Stomach (tissue), 19 donors: ENCODE data around the gene PPP1CA. TPM values are rescaled to one million over a fixed set of nuclear protein-coding genes. Genes with fewer than 3 reads are reported as not detected.
A peak's percentile ranks its signal among the peaks of the same experiment; 100 is the strongest.

Experiments
- DNase-seq, 2 donors: peaks; one replicate each; pipeline versions ENCODE4 v3.0.0 to v3.0.0-alpha.2; 2013 to 2019
- H3K27ac ChIP-seq, 5 donors: fragments of 200-600 bp in 4 of 5; sonication (generic) in 4 of 5; one replicate each; pipeline ENCODE4 v1.5.1; 2013 to 2019; ENCODE audit warnings: mild to moderate bottlenecking in 1 of 5, moderate library complexity in 1 of 5
- H3K27me3 ChIP-seq, 3 donors: fragments of 200-600 bp; sonication (generic); one replicate each; pipeline ENCODE4 v1.5.1; 2017 to 2019; ENCODE audit warnings: mixed run types in 1 of 3
- H3K36me3 ChIP-seq, 4 donors: fragments of 200-600 bp; sonication (generic); 1 replicate in 3 of 4; 2 replicates in 1 of 4; pipeline ENCODE4 v1.5.1; 2016 to 2019
- H3K4me1 ChIP-seq, 4 donors: fragments of 200-600 bp; sonication (generic); one replicate each; pipeline ENCODE4 v1.5.1; 2016 to 2019
- H3K4me3 ChIP-seq, 4 donors: fragments of 200-600 bp; sonication (generic) in 3 of 4; one replicate each; pipeline ENCODE4 v1.5.1; 2016 to 2019; ENCODE audit warnings: mild to moderate bottlenecking in 1 of 4
- H3K9me3 ChIP-seq, 4 donors: fragments of 200-600 bp; sonication (generic); one replicate each; pipeline ENCODE4 v1.5.1; 2016 to 2019
- CTCF ChIP-seq, 7 experiments: fragments of 450-650 bp in 4 of 7; fragments of 200-600 bp in 3 of 7; sonication (generic) in 3 of 7; IDR thresholded peaks; one replicate each; pipeline ENCODE4 v1.5.1; 2016 to 2019; ENCODE audit warnings: antibody characterized with exemption in 7 of 7, control low read depth in 2 of 7, mild to moderate bottlenecking in 1 of 7
- EP300 ChIP-seq: sonication (generic); formaldehyde crosslinking; IDR thresholded peaks from one replicate; pipeline ENCODE4 v1.6.1; 2017; ENCODE audit warnings: antibody characterized with exemption
- POLR2A ChIP-seq, 4 donors: fragments of 450-650 bp; IDR thresholded peaks; one replicate each; pipeline ENCODE4 v1.6.1; 2016; ENCODE audit warnings: antibody characterized with exemption in 4 of 4, control low read depth in 2 of 4, mild to moderate bottlenecking in 1 of 4, moderate library complexity in 1 of 4
- POLR2AphosphoS5 ChIP-seq, 3 donors: sonication (generic); formaldehyde crosslinking; IDR thresholded peaks; one replicate each; pipeline ENCODE4 v1.6.1; 2016; ENCODE audit warnings: antibody characterized with exemption in 3 of 3
- WGBS, 5 donors: extraction: QIAGEN DNeasy Blood & Tissue Kit in 3 of 5; methylation state at CpG; one replicate each; pipeline versions ENCODE4 v1.1.5 to v1.1.7; 2013 to 2018; 5-methylcytosine and 5-hydroxymethylcytosine counted together
- intact Hi-C: fragments of 100-400 bp; cut with DNase I; formaldehyde crosslinking; loops from one replicate; pipeline ENCODE4 v1.15.1; 2023; ENCODE audit warnings: low total_unique reads
- long read RNA-seq, 10 donors: transcript quantifications; one replicate each; lab custom pipeline, GENCODE V29; 2026
- polyA plus RNA-seq, 3 donors: library from polyadenylated mRNA; stranded (reverse); fragments of 200-250 nt; gene quantifications; one replicate each; pipeline ENCODE4 v1.2.3, GENCODE V29; 2013
- total RNA-seq, 5 donors: library from RNA; depleted of rRNA; stranded (reverse); fragments of >200 nt; gene quantifications; one replicate each; pipeline versions ENCODE4 v1.1.0 to v1.2.3, GENCODE V29; 2014 to 2016
- donor health status: healthy with polysubstance abuse.
- donor health status: Bipolar disorder and iron deficiency.
- donor health status: healthy.

PPP1CA gene
- 100 to 1,000 TPM in 2 of 5 donors, 10 to 100 TPM in 3; 28.6 to 229 (median 97.9) TPM for total RNA-seq
- 100 to 1,000 TPM; 109 to 203 (median 153) TPM for polyA plus RNA-seq
- long read RNA-seq, donor 1, transcript PPP1CA-203 (7 exons, 1,476 nt) = major isoform, 28 of 44 reads
- long read RNA-seq, donor 1, partial matches to known transcripts = 11 of 44 reads
- long read RNA-seq, donor 1, other reads (novel, unspliced or antisense) = 0 of 44 reads
- long read RNA-seq, donor 2, transcript PPP1CA-203 (7 exons, 1,476 nt) = major isoform, 53 of 108 reads
- long read RNA-seq, donor 2, transcript PPP1CA-204 (6 exons, 1,677 nt) = minor isoform, 6 of 108 reads
- long read RNA-seq, donor 2, partial matches to known transcripts = 48 of 108 reads
- long read RNA-seq, donor 2, other reads (novel, unspliced or antisense) = 0 of 108 reads
- long read RNA-seq, donor 3, transcript PPP1CA-203 (7 exons, 1,476 nt) = major isoform, 29 of 41 reads
- long read RNA-seq, donor 3, partial matches to known transcripts = 10 of 41 reads
- long read RNA-seq, donor 3, other reads (novel, unspliced or antisense) = 0 of 41 reads
- long read RNA-seq, donor 4, transcript PPP1CA-203 (7 exons, 1,476 nt) = major isoform, 5 of 5 reads
- long read RNA-seq, donor 4, partial matches to known transcripts = 0 of 5 reads
- long read RNA-seq, donor 4, other reads (novel, unspliced or antisense) = 0 of 5 reads
- long read RNA-seq, donor 5, transcript PPP1CA-203 (7 exons, 1,476 nt) = major isoform, 42 of 54 reads
- long read RNA-seq, donor 5, partial matches to known transcripts = 7 of 54 reads
- long read RNA-seq, donor 5, other reads (novel, unspliced or antisense) = 0 of 54 reads
- long read RNA-seq, donor 6, transcript PPP1CA-204 (6 exons, 1,677 nt) = minor isoform, 5 of 232 reads
- long read RNA-seq, donor 6, transcript PPP1CA-203 (7 exons, 1,476 nt) = major isoform, 115 of 232 reads
- long read RNA-seq, donor 6, transcript PPP1CA-202 (6 exons, 1,054 nt) = minor isoform, 6 of 232 reads
- long read RNA-seq, donor 6, partial matches to known transcripts = 99 of 232 reads
- long read RNA-seq, donor 6, other reads (novel, unspliced or antisense) = 0 of 232 reads
- long read RNA-seq, donor 7, transcript PPP1CA-203 (7 exons, 1,476 nt) = major isoform, 38 of 56 reads
- long read RNA-seq, donor 7, partial matches to known transcripts = 11 of 56 reads
- long read RNA-seq, donor 7, other reads (novel, unspliced or antisense) = 0 of 56 reads
- long read RNA-seq, donor 8, transcript PPP1CA-203 (7 exons, 1,476 nt) = major isoform, 40 of 59 reads
- long read RNA-seq, donor 8, partial matches to known transcripts = 13 of 59 reads
- long read RNA-seq, donor 8, other reads (novel, unspliced or antisense) = 0 of 59 reads
- long read RNA-seq, donor 9, transcript PPP1CA-203 (7 exons, 1,476 nt) = major isoform, 24 of 40 reads
- long read RNA-seq, donor 9, partial matches to known transcripts = 13 of 40 reads
- long read RNA-seq, donor 9, other reads (novel, unspliced or antisense) = 0 of 40 reads
- long read RNA-seq, donor 10, transcript PPP1CA-203 (7 exons, 1,476 nt) = major isoform, 17 of 18 reads
- long read RNA-seq, donor 10, partial matches to known transcripts = 0 of 18 reads
- long read RNA-seq, donor 10, other reads (novel, unspliced or antisense) = 0 of 18 reads

GRCh38 chr11:67401495-67402191 is at the start of gene PPP1CA:
PPP1CA (minus strand) TSS chr11:67401858; CDS start chr11:67401782, 76 bp downstream.
- DNase-seq = peak; percentile 93 to 97
- H3K36me3 ChIP-seq = peaks cover 28 to 40% (median 35%) of the 10 kb centered on the region in 4 donors
- peak within 1 kb of the TSS; percentile 77 to 98 (median 88) for H3K4me3 ChIP-seq
- peaks cover 0 to 27% (median 0%) of the 10 kb centered on the region in 3 donors for H3K27me3 ChIP-seq
- TF ChIP-seq CTCF (IDR thresholded peaks at IDR 0.05) (peak in 3 of 7 experiments; percentile 40 to 86 (median 49)), POLR2AphosphoS5 (IDR thresholded peaks at IDR 0.05) (peak; percentile 7 to 81 (median 76)), EP300 (no peak), POLR2A (IDR thresholded peaks at IDR 0.05) (peak in 1 of 4 donors; percentile 0)
- peaks cover 31 to 62% (median 56%) of the 10 kb centered on the region in 4 donors for H3K4me1 ChIP-seq
- H3K9me3 ChIP-seq = no peaks in the 10 kb centered on the region
- H3K27ac ChIP-seq = peak within 1 kb of the TSS; percentile 92 to 98 (median 96)
- intact Hi-C loops = no loop called here
- 0 to 1% (median 1%) methylated on average over 16 to 73 of the region's 73 CpGs for WGBS, 5 donors

GRCh38 chr11:67450796-67451657 is 49.4 kb upstream of the PPP1CA start:
- Histone ChIP-seq H3K4me1 (peaks cover 0 to 15% (median 10%) of the 10 kb centered on the region in 4 donors), H3K27ac (peak overlapping the region in 1 of 5 donors; percentile 80), H3K4me3 (no peak overlapping the region), H3K9me3 (no peaks in the 10 kb centered on the region), H3K36me3 (no peaks in the 10 kb centered on the region), H3K27me3 (no peaks in the 10 kb centered on the region)
- 86 to 94% (median 92%) methylated on average over 16 to 25 of the region's 25 CpGs for WGBS, 5 donors
- intact Hi-C loops = no loop called here
- TF ChIP-seq POLR2A (IDR thresholded peaks at IDR 0.05) (no peak), POLR2AphosphoS5 (IDR thresholded peaks at IDR 0.05) (no peak), EP300 (no peak), CTCF (IDR thresholded peaks at IDR 0.05) (no peak)
- no peak for DNase-seq

- intact Hi-C loops = no loop called here
- no peaks in the 10 kb centered on the region for H3K36me3 ChIP-seq
- no peaks in the 10 kb centered on the region for H3K9me3 ChIP-seq
- TF ChIP-seq POLR2AphosphoS5 (IDR thresholded peaks at IDR 0.05) = no peak
- no peak for TF ChIP-seq POLR2A (IDR thresholded peaks at IDR 0.05)
- no peak for TF ChIP-seq CTCF (IDR thresholded peaks at IDR 0.05)
- TF ChIP-seq EP300 = no peak
- DNase-seq = no peak
- H3K4me1 ChIP-seq = peaks cover 4 to 29% (median 18%) of the 10 kb centered on the region in 4 donors
- no peak overlapping the region for H3K4me3 ChIP-seq
- 63 to 83% (median 72%) methylated on average over 9 of the region's 9 CpGs for WGBS, 5 donors
- H3K27ac ChIP-seq = no peak overlapping the region
- H3K27me3 ChIP-seq = no peaks in the 10 kb centered on the region
Measured at GRCh38 chr11:67449116-67449844, 47.6 kb upstream of the PPP1CA start.
